OCI-LY1 (cell line): ENCODE data around the gene HDDC3.
"Not testable (repeated sequence)": the region's sequence is repeated elsewhere in the genome, so short reads cannot be mapped to it uniquely, and the experiment has no call there.

Experiments
- H2AFZ ChIP-seq: fragments of 200-600 bp; sonication (generic), shearing (Covaris generic); 2 replicates; pipeline ENCODE4 v1.6.0; 2014; ENCODE audit warnings: antibody characterized with exemption, mild to moderate bottlenecking, low read length
- H3F3A ChIP-seq: fragments of 200-600 bp; sonication (generic), shearing (Covaris generic); 2 replicates; pipeline ENCODE4 v1.6.0; 2014; ENCODE audit warnings: mild to moderate bottlenecking, antibody characterized with exemption, low read length, moderate library complexity; ENCODE audit not compliant: insufficient read depth
- H3K27ac ChIP-seq: fragments of 200-600 bp; sonication (generic); 2 replicates; pipeline ENCODE4 v1.5.1; 2014; ENCODE audit warnings: low read length, mixed run types, mild to moderate bottlenecking, low read depth; ENCODE audit not compliant: poor library complexity, severe bottlenecking
- H3K27me3 ChIP-seq: fragments of 200-600 bp; sonication (generic); 2 replicates; pipeline ENCODE4 v1.6.0; 2014; ENCODE audit warnings: antibody characterized with exemption, mild to moderate bottlenecking, low read length, moderate library complexity; ENCODE audit not compliant: insufficient read depth
- H3K36me3 ChIP-seq: fragments of 200-600 bp; sonication (generic); 2 replicates; pipeline ENCODE4 v1.6.1; 2014; ENCODE audit warnings: mild to moderate bottlenecking, antibody characterized with exemption, low read length, moderate library complexity, mixed read lengths; ENCODE audit not compliant: insufficient read depth
- H3K4me1 ChIP-seq: fragments of 200-600 bp; sonication (generic); 2 replicates; pipeline ENCODE4 v1.5.1; 2014; ENCODE audit warnings: mild to moderate bottlenecking, low read length, moderate library complexity; ENCODE audit not compliant: insufficient read depth, severe bottlenecking
- H3K4me2 ChIP-seq: fragments of 200-600 bp; sonication (generic), shearing (Covaris generic); 2 replicates; pipeline ENCODE4 v1.6.1; 2014; ENCODE audit warnings: low read length
- H3K4me3 ChIP-seq: fragments of 200-600 bp; sonication (generic); 2 replicates; pipeline ENCODE4 v1.5.1; 2014; ENCODE audit warnings: low read length, low read depth, mild to moderate bottlenecking, mixed read lengths; ENCODE audit not compliant: poor library complexity, severe bottlenecking
- H3K79me2 ChIP-seq: fragments of 200-600 bp; shearing (Covaris generic); 2 replicates; pipeline ENCODE4 v1.6.1; 2016; ENCODE audit warnings: mixed run types, low read length, mixed read lengths; ENCODE audit not compliant: insufficient read depth
- H3K9ac ChIP-seq: fragments of 200-600 bp; sonication (generic), shearing (Covaris generic); 2 replicates; pipeline ENCODE4 v1.6.1; 2014; ENCODE audit warnings: mild to moderate bottlenecking, low read length, mixed read lengths
- H3K9me2 ChIP-seq: fragments of 200-600 bp; sonication (generic), shearing (Covaris generic); 2 replicates; pipeline ENCODE4 v1.6.1; 2014; ENCODE audit warnings: low read depth, mild to moderate bottlenecking, low read length, mixed read lengths
- H3K9me3 ChIP-seq: fragments of 200-600 bp; shearing (Covaris generic); 2 replicates; pipeline ENCODE4 v1.6.1; 2014; ENCODE audit warnings: low read length, mixed read lengths
- H4K20me1 ChIP-seq: fragments of 200-600 bp; sonication (generic), shearing (Covaris generic); 2 replicates; pipeline ENCODE4 v1.6.0; 2016; ENCODE audit warnings: mild to moderate bottlenecking, low read length; ENCODE audit not compliant: insufficient read depth
- CTCF ChIP-seq: fragments of 200-600 bp; sonication (generic), shearing (Covaris generic); IDR thresholded peaks from 2 replicates; pipeline ENCODE4 v1.5.1; 2017; ENCODE audit warnings: mild to moderate bottlenecking, antibody characterized with exemption, low read length, moderate library complexity, mixed read lengths
- EZH2 ChIP-seq: fragments of 200-600 bp; sonication (generic), shearing (Covaris generic); IDR thresholded peaks from 2 replicates; pipeline ENCODE4 v1.8.0; 2017; ENCODE audit warnings: borderline replicate concordance, mixed run types, mild to moderate bottlenecking, antibody characterized with exemption, low read length, moderate library complexity, mixed read lengths

HDDC3 gene

DNA sequence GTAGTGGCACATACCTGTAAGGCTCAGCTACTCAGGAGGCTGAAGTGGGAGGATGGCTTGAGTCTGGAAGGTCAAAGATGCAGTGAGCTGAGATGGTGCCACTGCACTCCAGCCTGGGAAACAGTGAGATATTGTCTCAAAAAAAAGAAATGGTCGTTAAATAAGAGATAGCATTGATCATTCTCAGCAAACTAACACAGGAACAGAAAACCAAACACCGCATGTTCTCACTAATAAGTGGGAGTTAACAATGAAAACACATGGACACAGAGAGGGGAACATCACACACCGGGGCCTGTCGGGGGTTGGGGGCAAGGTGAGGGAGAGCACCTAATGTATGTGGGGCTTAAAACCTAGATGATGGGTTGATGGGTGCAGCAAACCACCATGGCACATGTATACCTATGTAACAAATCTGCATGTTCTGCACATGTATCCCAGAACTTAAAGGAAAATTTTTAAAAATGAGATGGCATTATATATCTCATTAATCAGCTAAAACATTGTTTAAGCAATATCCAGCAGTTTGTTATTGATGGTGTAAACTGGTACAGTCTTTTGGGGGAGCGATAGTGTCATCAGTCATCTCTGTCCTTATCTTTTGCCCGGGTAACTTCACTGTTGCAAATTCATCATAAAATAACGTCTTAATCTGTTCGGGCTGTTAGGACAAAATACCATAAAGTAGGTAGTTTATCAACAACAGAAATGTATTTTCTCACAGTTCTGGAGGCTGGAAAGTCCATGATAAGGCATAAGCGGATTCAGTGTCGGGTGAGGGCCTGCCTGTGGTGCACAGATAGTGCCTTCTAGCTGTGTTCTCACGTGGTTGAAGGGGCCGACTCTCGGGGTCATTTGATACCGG is 30.9 kb downstream of the HDDC3 start:
- Histone ChIP-seq H3K4me1 (peaks cover 31% of the 10 kb centered on the region), H3F3A (no peaks in the 10 kb centered on the region; the same call in 1 of the 2 replicates), H3K9me3 (no peaks in the 10 kb centered on the region), H3K79me2 (no peaks in the 10 kb centered on the region), H2AFZ (no peak overlapping the region), H4K20me1 (no peaks in the 10 kb centered on the region), H3K27me3 (no peaks in the 10 kb centered on the region), H3K4me2 (peak overlapping the region; percentile 71), H3K36me3 (peaks cover 17% of the 10 kb centered on the region), H3K4me3 (peak overlapping the region; percentile 64), H3K9me2 (no peaks in the 10 kb centered on the region), H3K27ac (no peak overlapping the region), H3K9ac (peak overlapping the region; percentile 59)
- TF ChIP-seq CTCF: no peak
- no peak for TF ChIP-seq EZH2

DNA sequence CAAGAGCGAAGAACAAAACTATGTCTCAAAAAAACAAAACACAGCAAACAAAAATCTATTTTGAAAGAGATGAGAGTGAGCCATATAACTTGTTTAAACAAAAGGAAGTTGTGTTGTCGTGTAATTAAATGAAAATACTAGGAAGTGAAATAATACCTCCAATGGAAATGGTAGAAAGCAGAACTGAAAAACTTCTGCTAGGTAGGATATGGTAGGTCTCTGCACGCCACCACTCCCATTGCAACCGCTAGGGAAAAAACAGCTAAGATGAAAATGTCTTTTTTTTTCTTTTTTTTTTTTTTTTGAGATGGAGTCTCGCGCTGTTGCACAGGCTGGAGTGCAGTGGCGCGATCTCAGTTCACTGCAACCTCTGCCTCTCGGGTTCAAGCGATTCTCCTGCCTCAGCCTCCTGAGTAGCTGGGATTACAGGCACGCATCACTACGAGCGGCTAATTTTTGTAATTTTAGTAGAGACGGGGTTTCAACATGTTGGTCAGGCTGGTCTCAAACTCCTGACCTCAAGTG is 35.2 kb downstream of the HDDC3 start:
- not testable (repeated sequence) for H3K4me3 ChIP-seq
- H3K27ac ChIP-seq: peak overlapping the region; percentile 4

DNA sequence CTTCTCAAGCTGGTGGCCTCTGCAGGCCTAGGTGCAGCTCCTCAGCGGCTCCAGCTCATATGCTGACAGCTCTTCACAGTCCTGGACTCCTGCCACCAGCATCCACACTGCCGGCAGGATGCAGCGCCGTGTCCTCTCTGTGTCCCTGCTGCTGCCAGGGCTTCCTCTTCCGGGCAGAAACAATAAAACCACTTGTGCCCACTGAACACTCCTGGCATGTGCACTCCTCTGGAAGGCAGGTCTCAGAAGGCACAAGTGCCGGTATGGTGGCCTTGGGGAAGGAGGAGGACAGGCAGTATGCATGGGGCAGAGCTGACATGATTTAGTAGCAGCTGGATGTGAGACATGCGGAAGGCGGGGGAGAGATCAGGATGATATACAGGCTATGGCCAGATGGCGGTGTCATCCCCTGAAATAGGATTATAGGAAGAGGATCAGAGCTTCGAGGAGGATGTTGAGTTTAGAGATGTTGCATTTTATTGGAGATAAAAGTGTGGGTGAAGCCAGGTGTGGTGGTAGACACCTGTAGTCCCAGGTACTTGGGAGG is 36.7 kb downstream of the HDDC3 start:
- H3K27me3 ChIP-seq: peaks cover 14% of the 10 kb centered on the region
- peaks cover 19% of the 10 kb centered on the region for H3K4me1 ChIP-seq
- no peaks in the 10 kb centered on the region for H3K9me3 ChIP-seq
- H4K20me1 ChIP-seq: no peaks in the 10 kb centered on the region
- no peak overlapping the region for H3K4me3 ChIP-seq
- no peak for TF ChIP-seq EZH2
- peak; percentile 8; the same call in 1 of the 2 replicates for TF ChIP-seq CTCF
- no peaks in the 10 kb centered on the region for H3K79me2 ChIP-seq
- H3K4me2 ChIP-seq: no peak overlapping the region
- no peak overlapping the region for H2AFZ ChIP-seq
- no peaks in the 10 kb centered on the region for H3K36me3 ChIP-seq
- H3K9ac ChIP-seq: no peak overlapping the region
- H3K9me2 ChIP-seq: no peaks in the 10 kb centered on the region
- H3F3A ChIP-seq: no peaks in the 10 kb centered on the region; the same call in 1 of the 2 replicates
- no peak overlapping the region for H3K27ac ChIP-seq

More for the DNA sequence above, 35.2 kb downstream of the HDDC3 start:
- not testable (repeated sequence) for H2AFZ ChIP-seq, H3K79me2 ChIP-seq, H3K36me3 ChIP-seq, H3K9me3 ChIP-seq, H3K4me2 ChIP-seq, H3K9me2 ChIP-seq, H3F3A ChIP-seq, H4K20me1 ChIP-seq, H3K9ac ChIP-seq, H3K27me3 ChIP-seq
- peaks cover 27% of the 10 kb centered on the region for H3K4me1 ChIP-seq
